Measurements from ENCODE around the gene DSCAML1. TPM values are rescaled to one million over a fixed set of nuclear protein-coding genes. Genes with fewer than 3 reads are reported as not detected.

The DSCAML1 gene
- total and polyA plus RNA-seq, 7 experiments from 2014 or later, result 0.17 to 1.3 (median 0.60) TPM; not detected in 2

GRCh38 chr11:117771197-117771596 is 25.8 kb downstream of the DSCAML1 start:
- Mint-ChIP-seq H3K9me3 (no peaks in the 10 kb centered on the region), H3K36me3 (no peaks in the 10 kb centered on the region), H3K4me1 (no peaks in the 10 kb centered on the region), H3K4me3 (no peak overlapping the region), H3K27me3 (peaks cover 0 to 13% (median 4%) of the 10 kb centered on the region in 5 donors), H3K27ac (no peak overlapping the region)
- no peak overlapping the region for H3K27ac ChIP-seq (ENCODE audit: low read depth, low read length)
- H3K4me1 ChIP-seq (ENCODE audit: control insufficient read depth in 2 of 2, insufficient read depth in 2 of 2, low read length in 2 of 2), result no peaks in the 10 kb centered on the region
- H3K4me3 ChIP-seq (ENCODE audit: low read length), result no peak overlapping the region
- no peaks in the 10 kb centered on the region for H3K9me3 ChIP-seq (ENCODE audit: control insufficient read depth in 2 of 3, low read length in 3 of 3)
- H3K36me3 ChIP-seq (ENCODE audit: control insufficient read depth in 2 of 3, insufficient read depth in 3 of 3, low read length in 3 of 3), result no peaks in the 10 kb centered on the region
- no peaks in the 10 kb centered on the region for H3K27me3 ChIP-seq (ENCODE audit: control insufficient read depth in 2 of 2, insufficient read depth in 2 of 2, low read length in 2 of 2)
- CTCF ChIA-PET, result no interaction called here
- ATAC-seq, result no peak
- DNase-seq, result no peak
- POLR2A ChIA-PET, result no interaction called here
- intact Hi-C loops (cut with micrococcal nuclease), result no loop called here

GRCh38 chr11:117770061-117770460 is 27.0 kb downstream of the DSCAML1 start:
- Histone ChIP-seq H3K27ac (ENCODE audit: low read depth, low read length) (no peak overlapping the region), H3K9me3 (ENCODE audit: control insufficient read depth in 2 of 3, low read length in 3 of 3) (no peaks in the 10 kb centered on the region), H3K27me3 (ENCODE audit: control insufficient read depth in 2 of 2, insufficient read depth in 2 of 2, low read length in 2 of 2) (no peaks in the 10 kb centered on the region), H3K4me1 (ENCODE audit: control insufficient read depth in 2 of 2, insufficient read depth in 2 of 2, low read length in 2 of 2) (no peaks in the 10 kb centered on the region), H3K4me3 (ENCODE audit: low read length) (no peak overlapping the region), H3K36me3 (ENCODE audit: control insufficient read depth in 2 of 3, insufficient read depth in 3 of 3, low read length in 3 of 3) (no peaks in the 10 kb centered on the region)
- ATAC-seq (no peak), DNase-seq (no peak)
- POLR2A ChIA-PET, result no interaction called here
- no peak overlapping the region for H3K4me3 Mint-ChIP-seq
- no peaks in the 10 kb centered on the region for H3K4me1 Mint-ChIP-seq
- no peak overlapping the region for H3K27ac Mint-ChIP-seq
- intact Hi-C loops (cut with micrococcal nuclease), result no loop called here
- no peaks in the 10 kb centered on the region for H3K36me3 Mint-ChIP-seq
- peaks cover 0 to 11% (median under 1%) of the 10 kb centered on the region in 5 donors for H3K27me3 Mint-ChIP-seq
- CTCF ChIA-PET, result no interaction called here
- H3K9me3 Mint-ChIP-seq, result no peaks in the 10 kb centered on the region

GRCh38 chr11:117769533-117769932 is 27.5 kb downstream of the DSCAML1 start:
- Mint-ChIP-seq H3K4me1 (no peaks in the 10 kb centered on the region), H3K36me3 (no peaks in the 10 kb centered on the region), H3K27me3 (peaks cover 0 to 11% (median 0%) of the 10 kb centered on the region in 5 donors), H3K27ac (no peak overlapping the region), H3K4me3 (no peak overlapping the region), H3K9me3 (no peaks in the 10 kb centered on the region)
- H3K27ac ChIP-seq (ENCODE audit: low read depth, low read length), result no peak overlapping the region
- no peak for DNase-seq
- no peaks in the 10 kb centered on the region for H3K9me3 ChIP-seq (ENCODE audit: control insufficient read depth in 2 of 3, low read length in 3 of 3)
- intact Hi-C loops (cut with micrococcal nuclease), result no loop called here
- ChIA-PET POLR2A (no interaction called here), CTCF (no interaction called here)
- no peaks in the 10 kb centered on the region for H3K4me1 ChIP-seq (ENCODE audit: control insufficient read depth in 2 of 2, insufficient read depth in 2 of 2, low read length in 2 of 2)
- H3K27me3 ChIP-seq (ENCODE audit: control insufficient read depth in 2 of 2, insufficient read depth in 2 of 2, low read length in 2 of 2), result no peaks in the 10 kb centered on the region
- no peak overlapping the region for H3K4me3 ChIP-seq (ENCODE audit: low read length)
- ATAC-seq, result no peak
- no peaks in the 10 kb centered on the region for H3K36me3 ChIP-seq (ENCODE audit: control insufficient read depth in 2 of 3, insufficient read depth in 3 of 3, low read length in 3 of 3)

- Histone ChIP-seq H3K4me3 (ENCODE audit: low read length) (no peak overlapping the region), H3K4me1 (ENCODE audit: control insufficient read depth in 2 of 2, insufficient read depth in 2 of 2, low read length in 2 of 2) (no peaks in the 10 kb centered on the region), H3K27ac (ENCODE audit: low read depth, low read length) (no peak overlapping the region), H3K9me3 (ENCODE audit: control insufficient read depth in 2 of 3, low read length in 3 of 3) (no peaks in the 10 kb centered on the region), H3K36me3 (ENCODE audit: control insufficient read depth in 2 of 3, insufficient read depth in 3 of 3, low read length in 3 of 3) (no peaks in the 10 kb centered on the region), H3K27me3 (ENCODE audit: control insufficient read depth in 2 of 2, insufficient read depth in 2 of 2, low read length in 2 of 2) (no peaks in the 10 kb centered on the region)
- Mint-ChIP-seq H3K9me3 (no peaks in the 10 kb centered on the region), H3K4me1 (no peaks in the 10 kb centered on the region), H3K27ac (no peak overlapping the region), H3K36me3 (no peaks in the 10 kb centered on the region), H3K27me3 (peaks cover 0 to 7% (median 0%) of the 10 kb centered on the region in 5 donors), H3K4me3 (no peak overlapping the region)
- ATAC-seq, result no peak
- ChIA-PET CTCF (no interaction called here), POLR2A (no interaction called here)
- intact Hi-C loops (cut with micrococcal nuclease), result no loop called here
- DNase-seq, result no peak
Measured at GRCh38 chr11:117768506-117768905, 28.5 kb downstream of the DSCAML1 start.

- Histone ChIP-seq H3K27me3 (ENCODE audit: control insufficient read depth in 2 of 2, insufficient read depth in 2 of 2, low read length in 2 of 2) (no peaks in the 10 kb centered on the region), H3K4me3 (ENCODE audit: low read length) (no peak overlapping the region), H3K4me1 (ENCODE audit: control insufficient read depth in 2 of 2, insufficient read depth in 2 of 2, low read length in 2 of 2) (no peaks in the 10 kb centered on the region), H3K27ac (ENCODE audit: low read depth, low read length) (no peak overlapping the region), H3K9me3 (ENCODE audit: control insufficient read depth in 2 of 3, low read length in 3 of 3) (no peaks in the 10 kb centered on the region), H3K36me3 (ENCODE audit: control insufficient read depth in 2 of 3, insufficient read depth in 3 of 3, low read length in 3 of 3) (no peaks in the 10 kb centered on the region)
- no peaks in the 10 kb centered on the region for H3K9me3 Mint-ChIP-seq
- peaks cover 0 to 7% (median 0%) of the 10 kb centered on the region in 5 donors for H3K27me3 Mint-ChIP-seq
- ChIA-PET POLR2A (no interaction called here), CTCF (no interaction called here)
- intact Hi-C loops (cut with micrococcal nuclease), result no loop called here
- H3K27ac Mint-ChIP-seq, result no peak overlapping the region
- no peak for ATAC-seq
- DNase-seq, result no peak
- H3K4me1 Mint-ChIP-seq, result no peaks in the 10 kb centered on the region
- H3K36me3 Mint-ChIP-seq, result no peaks in the 10 kb centered on the region
- no peak overlapping the region for H3K4me3 Mint-ChIP-seq
Measured at GRCh38 chr11:117767071-117767470, 29.9 kb downstream of the DSCAML1 start.

GRCh38 chr11:117766576-117766975 is 30.4 kb downstream of the DSCAML1 start:
- no peaks in the 10 kb centered on the region for H3K4me1 Mint-ChIP-seq
- DNase-seq, result no peak
- Histone ChIP-seq H3K36me3 (ENCODE audit: control insufficient read depth in 2 of 3, insufficient read depth in 3 of 3, low read length in 3 of 3) (no peaks in the 10 kb centered on the region), H3K4me3 (ENCODE audit: low read length) (no peak overlapping the region), H3K27ac (ENCODE audit: low read depth, low read length) (no peak overlapping the region), H3K4me1 (ENCODE audit: control insufficient read depth in 2 of 2, insufficient read depth in 2 of 2, low read length in 2 of 2) (no peaks in the 10 kb centered on the region), H3K27me3 (ENCODE audit: control insufficient read depth in 2 of 2, insufficient read depth in 2 of 2, low read length in 2 of 2) (no peaks in the 10 kb centered on the region), H3K9me3 (ENCODE audit: control insufficient read depth in 2 of 3, low read length in 3 of 3) (no peaks in the 10 kb centered on the region)
- intact Hi-C loops (cut with micrococcal nuclease), result no loop called here
- no peaks in the 10 kb centered on the region for H3K36me3 Mint-ChIP-seq
- ChIA-PET POLR2A (no interaction called here), CTCF (no interaction called here)
- H3K27ac Mint-ChIP-seq, result no peak overlapping the region
- no peaks in the 10 kb centered on the region for H3K9me3 Mint-ChIP-seq
- H3K27me3 Mint-ChIP-seq, result peaks cover 0 to 7% (median 0%) of the 10 kb centered on the region in 5 donors
- no peak for ATAC-seq
- H3K4me3 Mint-ChIP-seq, result no peak overlapping the region

GRCh38 chr11:117766026-117766425 is 31.0 kb downstream of the DSCAML1 start:
- Mint-ChIP-seq H3K27me3 (peaks cover 0 to 7% (median 0%) of the 10 kb centered on the region in 5 donors), H3K36me3 (no peaks in the 10 kb centered on the region), H3K4me1 (no peaks in the 10 kb centered on the region), H3K9me3 (no peaks in the 10 kb centered on the region), H3K4me3 (no peak overlapping the region), H3K27ac (no peak overlapping the region)
- Histone ChIP-seq H3K4me1 (ENCODE audit: control insufficient read depth in 2 of 2, insufficient read depth in 2 of 2, low read length in 2 of 2) (no peaks in the 10 kb centered on the region), H3K9me3 (ENCODE audit: control insufficient read depth in 2 of 3, low read length in 3 of 3) (no peaks in the 10 kb centered on the region), H3K36me3 (ENCODE audit: control insufficient read depth in 2 of 3, insufficient read depth in 3 of 3, low read length in 3 of 3) (no peaks in the 10 kb centered on the region), H3K4me3 (ENCODE audit: low read length) (no peak overlapping the region), H3K27me3 (ENCODE audit: control insufficient read depth in 2 of 2, insufficient read depth in 2 of 2, low read length in 2 of 2) (no peaks in the 10 kb centered on the region), H3K27ac (ENCODE audit: low read depth, low read length) (no peak overlapping the region)
- intact Hi-C loops (cut with micrococcal nuclease), result no loop called here
- ChIA-PET CTCF (interaction anchor here (0.6 kb wide), 1 partner anchor 734 kb away, joined by 3 read pairs; no protein-coding TSS in a partner anchor), POLR2A (no interaction called here)
- ATAC-seq (no peak), DNase-seq (no peak)
